ENCODE data around the gene FAM229B.

DNA sequence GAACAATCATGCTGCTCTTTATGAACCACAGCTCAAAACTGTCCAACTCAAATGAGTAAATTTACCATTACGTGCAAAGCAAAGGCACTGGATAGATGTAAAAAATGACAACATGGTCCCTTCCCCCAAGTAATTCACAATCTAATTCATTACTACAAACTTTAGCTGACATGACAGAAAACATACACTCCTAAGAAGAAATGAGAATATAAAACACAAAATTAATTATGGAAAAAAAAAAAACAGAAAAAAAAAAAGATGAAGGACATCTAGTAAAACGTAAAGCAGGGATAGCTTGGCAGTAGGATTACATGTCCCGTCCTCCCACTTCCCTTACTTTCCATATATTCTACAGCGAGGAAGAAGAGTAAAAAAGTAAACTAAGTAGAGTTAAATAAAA lies 5.8 kb upstream of the FAM229B start:
- no peak for TF ChIP-seq POLR2A (IDR thresholded peaks at IDR 0.05)
- TF ChIP-seq, protein P1, sequence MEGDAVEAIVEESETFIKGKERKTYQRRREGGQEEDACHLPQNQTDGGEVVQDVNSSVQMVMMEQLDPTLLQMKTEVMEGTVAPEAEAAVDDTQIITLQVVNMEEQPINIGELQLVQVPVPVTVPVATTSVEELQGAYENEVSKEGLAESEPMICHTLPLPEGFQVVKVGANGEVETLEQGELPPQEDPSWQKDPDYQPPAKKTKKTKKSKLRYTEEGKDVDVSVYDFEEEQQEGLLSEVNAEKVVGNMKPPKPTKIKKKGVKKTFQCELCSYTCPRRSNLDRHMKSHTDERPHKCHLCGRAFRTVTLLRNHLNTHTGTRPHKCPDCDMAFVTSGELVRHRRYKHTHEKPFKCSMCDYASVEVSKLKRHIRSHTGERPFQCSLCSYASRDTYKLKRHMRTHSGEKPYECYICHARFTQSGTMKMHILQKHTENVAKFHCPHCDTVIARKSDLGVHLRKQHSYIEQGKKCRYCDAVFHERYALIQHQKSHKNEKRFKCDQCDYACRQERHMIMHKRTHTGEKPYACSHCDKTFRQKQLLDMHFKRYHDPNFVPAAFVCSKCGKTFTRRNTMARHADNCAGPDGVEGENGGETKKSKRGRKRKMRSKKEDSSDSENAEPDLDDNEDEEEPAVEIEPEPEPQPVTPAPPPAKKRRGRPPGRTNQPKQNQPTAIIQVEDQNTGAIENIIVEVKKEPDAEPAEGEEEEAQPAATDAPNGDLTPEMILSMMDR (IDR thresholded peaks at IDR 0.05), result no peak

All from esophagus squamous epithelium (tissue), 4 donors.